GM18951 (cell line): ENCODE data around the gene KIF7.

Source experiments
- POLR2A ChIP-seq: IDR thresholded peaks from 4 replicates; pipeline ENCODE4 v1.6.1; 2011; ENCODE audit warnings: mild to moderate bottlenecking; ENCODE audit not compliant: insufficient read length, insufficient read depth; ENCODE audit errors: extremely low read depth
- in situ Hi-C: fragments of 300-500 bp; cut with MboI; formaldehyde crosslinking; loops from one replicate; pipeline ENCODE4 v1.12.0; 2022; ENCODE audit warnings: low sequenced_read_pairs, mixed read lengths, inconsistent platforms; ENCODE audit not compliant: unreplicated experiment

KIF7 gene

GRCh38 chr15:89665449-89666181, 10.3 kb upstream of the KIF7 start:
- in situ Hi-C loops: no loop called here
- no peak for TF ChIP-seq POLR2A

GRCh38 chr15:89664441-89665350, 9.4 kb upstream of the KIF7 start:
- no peak for TF ChIP-seq POLR2A
- in situ Hi-C loops: no loop called here

GRCh38 chr15:89662893-89663626, 7.8 kb upstream of the KIF7 start:
- in situ Hi-C loops: no loop called here
- no peak for TF ChIP-seq POLR2A

GRCh38 chr15:89660556-89660955, 5.3 kb upstream of the KIF7 start:
- in situ Hi-C loops: no loop called here
- TF ChIP-seq POLR2A: no peak

- TF ChIP-seq POLR2A: no peak
- in situ Hi-C loops: no loop called here
Measured at GRCh38 chr15:89659295-89659694, 4.0 kb upstream of the KIF7 start.

GRCh38 chr15:89657686-89658200, 2.5 kb upstream of the KIF7 start:
- TF ChIP-seq POLR2A: no peak

GRCh38 chr15:89656116-89656815, 999 bp upstream of the KIF7 start:
- TF ChIP-seq POLR2A: no peak
- in situ Hi-C loops: no loop called here

More at GRCh38 chr15:89657686-89658200, 2.5 kb upstream of the KIF7 start:
- in situ Hi-C loops: no loop called here

- no peak for TF ChIP-seq POLR2A
- in situ Hi-C loops: no loop called here
Measured at GRCh38 chr15:89654301-89654761, 936 bp downstream of the KIF7 start.

GRCh38 chr15:89653578-89653977, 1.7 kb downstream of the KIF7 start:
- in situ Hi-C loops: no loop called here
- no peak for TF ChIP-seq POLR2A

- in situ Hi-C loops: no loop called here
- TF ChIP-seq POLR2A: no peak
Measured at GRCh38 chr15:89652666-89653065, 2.6 kb downstream of the KIF7 start.

GRCh38 chr15:89652131-89652530, 3.1 kb downstream of the KIF7 start:
- TF ChIP-seq POLR2A: no peak
- in situ Hi-C loops: no loop called here

GRCh38 chr15:89649716-89650115, 5.6 kb downstream of the KIF7 start:
- in situ Hi-C loops: no loop called here
- no peak for TF ChIP-seq POLR2A
